Fibroblast of lung (primary cell): ENCODE measurements around the gene EPHA1. TPM values are rescaled to one million over a fixed set of nuclear protein-coding genes. Genes with fewer than 3 reads are reported as not detected.

ENCODE experiments used
- DNase-seq, 2 donors: peaks; one replicate each; pipeline versions ENCODE4 v3.0.0 to v3.0.0-alpha.2; 2010; ENCODE audit warnings: low read depth in 2 of 2
- H2AFZ ChIP-seq: 2 replicates; pipeline ENCODE4 v1.5.1; 2012; ENCODE audit warnings: low read length, control low read depth, inconsistent platforms
- H3K27ac ChIP-seq: 2 replicates; pipeline ENCODE4 v1.5.1; 2011; ENCODE audit warnings: low read length, control low read depth; ENCODE audit not compliant: insufficient read depth
- H3K27me3 ChIP-seq: 2 replicates; pipeline ENCODE4 v1.5.1; 2011; ENCODE audit warnings: mild to moderate bottlenecking, low read length; ENCODE audit not compliant: control insufficient read depth, insufficient read depth
- H3K36me3 ChIP-seq: 2 replicates; pipeline ENCODE4 v1.5.1; 2011; ENCODE audit warnings: low read length; ENCODE audit not compliant: control insufficient read depth, insufficient read depth
- H3K4me1 ChIP-seq: 2 replicates; pipeline ENCODE4 v1.5.1; 2011; ENCODE audit warnings: low read length; ENCODE audit not compliant: control insufficient read depth, insufficient read depth; ENCODE audit errors: extremely low read depth
- H3K4me2 ChIP-seq: 2 replicates; pipeline ENCODE4 v1.5.1; 2011; ENCODE audit warnings: low read length, control low read depth; ENCODE audit not compliant: insufficient read depth; ENCODE audit errors: extremely low read depth
- H3K4me3 ChIP-seq, 4 experiments: fragments of 200-600 bp in 1 of 4; sonication (generic) in 1 of 4; replicated peaks in 1 of 4; 2 replicates each; pipeline ENCODE4 v1.5.1; 2011 to 2016; ENCODE audit warnings: low read length in 4 of 4, low read depth in 3 of 4, mild to moderate bottlenecking in 3 of 4, control low read depth in 2 of 4, inconsistent platforms in 1 of 4, mixed read lengths in 1 of 4; ENCODE audit not compliant: insufficient read depth in 1 of 4; ENCODE audit errors: control extremely low read depth in 1 of 4
- H3K79me2 ChIP-seq: 2 replicates; pipeline ENCODE4 v1.5.1; 2012; ENCODE audit warnings: mild to moderate bottlenecking, low read length, inconsistent platforms; ENCODE audit not compliant: control insufficient read depth, insufficient read depth
- H3K9ac ChIP-seq: 2 replicates; pipeline ENCODE4 v1.5.1; 2011; ENCODE audit warnings: mild to moderate bottlenecking, low read length, control low read depth; ENCODE audit not compliant: insufficient read depth
- H3K9me3 ChIP-seq: 2 replicates; pipeline ENCODE4 v1.5.1; 2012; ENCODE audit warnings: low read depth, low read length; ENCODE audit not compliant: control insufficient read depth, insufficient read depth
- H4K20me1 ChIP-seq: 2 replicates; pipeline ENCODE4 v1.5.1; 2011; ENCODE audit warnings: low read length; ENCODE audit not compliant: control insufficient read depth, insufficient read depth; ENCODE audit errors: extremely low read depth
- CTCF ChIP-seq, 2 donors: IDR thresholded peaks in 1 of 2; conservative IDR thresholded peaks in 1 of 2; 1 replicate in 1 of 2; 2 replicates in 1 of 2; pipeline ENCODE4 v1.5.1; 2011 to 2012; ENCODE audit warnings: low read length in 2 of 2, control low read depth in 1 of 2, inconsistent platforms in 1 of 2, low read depth in 1 of 2, mild to moderate bottlenecking in 1 of 2
- EZH2 ChIP-seq: IDR thresholded peaks from 2 replicates; pipeline ENCODE4 v1.5.1; 2012; ENCODE audit warnings: low read length, control low read depth, mild to moderate bottlenecking; ENCODE audit errors: missing control alignments
- polyA plus RNA-seq, 2 donors: library from polyadenylated mRNA; depleted of rRNA in 1 of 2; stranded (reverse) in 1 of 2; unstranded in 1 of 2; fragments of >200 nt; gene quantifications; 2 replicates each; pipeline ENCODE4 v1.2.1, GENCODE V29; 2011 to 2012; ENCODE audit warnings: missing spikeins in 1 of 2
- total RNA-seq: library from RNA; depleted of rRNA; stranded (reverse); fragments of >200 nt; gene quantifications from 2 replicates; pipeline ENCODE4 v1.2.1, GENCODE V29; 2014

The EPHA1 gene
- total and polyA plus RNA-seq, 2 donors (not counting 1 experiment from before 2014, with no cell fraction given), result under 0.01 to 0.09 TPM

- Histone ChIP-seq H3K27ac (no peak overlapping the region), H3K4me3 (no peak overlapping the region), H3K36me3 (no peaks in the 10 kb centered on the region), H3K4me2 (no peak overlapping the region), H2AFZ (no peak overlapping the region), H3K9me3 (no peaks in the 10 kb centered on the region), H4K20me1 (no peaks in the 10 kb centered on the region), H3K79me2 (no peaks in the 10 kb centered on the region), H3K9ac (no peak overlapping the region), H3K27me3 (peaks cover 26% of the 10 kb centered on the region), H3K4me1 (no peaks in the 10 kb centered on the region)
- no peak for DNase-seq
- TF ChIP-seq CTCF (conservative IDR thresholded peaks at IDR 0.05 in 1 of 2, IDR thresholded peaks at IDR 0.05 in 1 of 2; ENCODE audit: low read depth in 1 of 2, low read length in 2 of 2) (no peak), EZH2 (no peak)
Measured at GRCh38 chr7:143359771-143360353, 48.8 kb downstream of the EPHA1 start.

- H2AFZ ChIP-seq, result no peak overlapping the region
- no peaks in the 10 kb centered on the region for H3K79me2 ChIP-seq
- TF ChIP-seq CTCF (conservative IDR thresholded peaks at IDR 0.05 in 1 of 2, IDR thresholded peaks at IDR 0.05 in 1 of 2; ENCODE audit: low read depth in 1 of 2, low read length in 2 of 2), result no peak
- no peak for TF ChIP-seq EZH2
- H3K4me1 ChIP-seq, result no peaks in the 10 kb centered on the region
- no peak overlapping the region for H3K4me3 ChIP-seq
- no peaks in the 10 kb centered on the region for H3K36me3 ChIP-seq
- no peak for DNase-seq
- peaks cover 20% of the 10 kb centered on the region for H3K27me3 ChIP-seq
- no peaks in the 10 kb centered on the region for H4K20me1 ChIP-seq
- no peak overlapping the region for H3K4me2 ChIP-seq
- H3K9me3 ChIP-seq, result no peaks in the 10 kb centered on the region
- H3K9ac ChIP-seq, result no peak overlapping the region
- H3K27ac ChIP-seq, result no peak overlapping the region
Measured at GRCh38 chr7:143358626-143359025, 50.0 kb downstream of the EPHA1 start.

GRCh38 chr7:143356414-143357050, 52.1 kb downstream of the EPHA1 start:
- no peak for TF ChIP-seq EZH2

More at GRCh38 chr7:143356414-143357050, 52.1 kb downstream of the EPHA1 start:
- no peaks in the 10 kb centered on the region for H3K9me3 ChIP-seq
- H3K27me3 ChIP-seq, result peaks cover 16% of the 10 kb centered on the region
- no peaks in the 10 kb centered on the region for H3K36me3 ChIP-seq
- H3K9ac ChIP-seq, result no peak overlapping the region
- H3K27ac ChIP-seq, result no peak overlapping the region
- no peak for DNase-seq
- H3K4me2 ChIP-seq, result no peak overlapping the region
- no peak overlapping the region for H2AFZ ChIP-seq
- no peak overlapping the region for H3K4me3 ChIP-seq
- no peaks in the 10 kb centered on the region for H4K20me1 ChIP-seq
- H3K4me1 ChIP-seq, result no peaks in the 10 kb centered on the region
- H3K79me2 ChIP-seq, result no peaks in the 10 kb centered on the region
